Kidney (tissue), 14 donors: ENCODE results near the gene MAP2K2. TPM values are rescaled to one million over a fixed set of nuclear protein-coding genes. Genes with fewer than 3 reads are reported as not detected.

Source experiments
- DNase-seq, 5 donors: peaks; one replicate each; pipeline ENCODE4 v3.0.0-alpha.2; 2013 to 2020
- FAIRE-seq: peaks from 2 replicates; lab custom pipeline; 2012; peaks lifted over from hg19 to GRCh38; lab: Jason Lieb, UNC
- H3K27ac ChIP-seq, 2 donors: one replicate each; pipeline ENCODE4 v1.7.0; 2013; ENCODE audit warnings: low read depth in 2 of 2, low read length in 2 of 2, inconsistent platforms in 1 of 2
- H3K27me3 ChIP-seq: one replicate; pipeline ENCODE4 v1.7.1; 2013; ENCODE audit warnings: low read length, inconsistent platforms; ENCODE audit not compliant: control insufficient read depth, insufficient read depth
- H3K36me3 ChIP-seq, 3 donors: one replicate each; pipeline versions ENCODE4 v1.7.0 to v1.7.1; 2013; ENCODE audit warnings: low read length in 3 of 3, control low read depth in 1 of 3, inconsistent platforms in 1 of 3; ENCODE audit not compliant: insufficient read depth in 3 of 3, control insufficient read depth in 2 of 3
- H3K4me1 ChIP-seq, 3 donors: one replicate each; pipeline versions ENCODE4 v1.7.0 to v1.7.1; 2013; ENCODE audit warnings: low read length in 3 of 3, inconsistent platforms in 1 of 3, low read depth in 1 of 3; ENCODE audit not compliant: control insufficient read depth in 2 of 3, insufficient read depth in 2 of 3
- H3K4me3 ChIP-seq, 3 donors: one replicate each; pipeline versions ENCODE4 v1.7.0 to v1.8.1; 2013; ENCODE audit warnings: low read length in 3 of 3, control low read depth in 1 of 3, inconsistent platforms in 1 of 3
- H3K9ac ChIP-seq, 3 donors: one replicate each; pipeline versions ENCODE4 v1.7.0 to v1.7.1; 2013; ENCODE audit warnings: low read length in 3 of 3, control low read depth in 1 of 3, inconsistent platforms in 1 of 3
- H3K9me3 ChIP-seq, 3 donors: one replicate each; pipeline versions ENCODE4 v1.7.0 to v1.7.1; 2013; ENCODE audit warnings: low read length in 3 of 3, control low read depth in 1 of 3, inconsistent platforms in 1 of 3; ENCODE audit not compliant: control insufficient read depth in 2 of 3, insufficient read depth in 1 of 3
- intact Hi-C: fragments of 100-400 bp; cut with DNase I; formaldehyde crosslinking; loops from one replicate; pipeline ENCODE4 v1.11.1; 2022
- polyA plus RNA-seq: library from polyadenylated mRNA; stranded (reverse); fragments of 350-450 nt; fragmentation: Illumina TruSeq; extraction: RNeasy Lipid Tissue Mini Kit (QIAGEN cat#74804); gene quantifications from one replicate; pipeline ENCODE4 v1.2.3, GENCODE V29; 2014; ENCODE audit warnings: low read depth, low replicate concordance; ENCODE audit not compliant: insufficient read depth
- total RNA-seq: library from RNA; stranded (reverse); fragmentation: NEBNext Ultra II Directional; extraction: Animal tissue kit (Norgen Biotek cat#: 25700); gene quantifications from one replicate; pipeline ENCODE4 v1.2.1, GENCODE V29; 2021
- TF ChIP-seq, protein P1 (sequence below): IDR thresholded peaks from 3 replicates; pipeline ENCODE4 v1.5.1; 2012; ENCODE audit warnings: mild to moderate bottlenecking, moderate library complexity, borderline replicate concordance; ENCODE audit not compliant: insufficient read depth; ENCODE audit errors: extremely low read depth
- donor health status: control.
- donor health status: control.
- donor health status: control.
- donor health status: control.
- donor health status: control.
- donor health status: DM: yes; HTN: yes; CAD: no.
- donor health status: Normal renal cell carcinoma (clear cell type).

MAP2K2 gene
- total and polyA plus RNA-seq, 2 donors from 2014 or later, result 105 to 138 TPM

DNA sequence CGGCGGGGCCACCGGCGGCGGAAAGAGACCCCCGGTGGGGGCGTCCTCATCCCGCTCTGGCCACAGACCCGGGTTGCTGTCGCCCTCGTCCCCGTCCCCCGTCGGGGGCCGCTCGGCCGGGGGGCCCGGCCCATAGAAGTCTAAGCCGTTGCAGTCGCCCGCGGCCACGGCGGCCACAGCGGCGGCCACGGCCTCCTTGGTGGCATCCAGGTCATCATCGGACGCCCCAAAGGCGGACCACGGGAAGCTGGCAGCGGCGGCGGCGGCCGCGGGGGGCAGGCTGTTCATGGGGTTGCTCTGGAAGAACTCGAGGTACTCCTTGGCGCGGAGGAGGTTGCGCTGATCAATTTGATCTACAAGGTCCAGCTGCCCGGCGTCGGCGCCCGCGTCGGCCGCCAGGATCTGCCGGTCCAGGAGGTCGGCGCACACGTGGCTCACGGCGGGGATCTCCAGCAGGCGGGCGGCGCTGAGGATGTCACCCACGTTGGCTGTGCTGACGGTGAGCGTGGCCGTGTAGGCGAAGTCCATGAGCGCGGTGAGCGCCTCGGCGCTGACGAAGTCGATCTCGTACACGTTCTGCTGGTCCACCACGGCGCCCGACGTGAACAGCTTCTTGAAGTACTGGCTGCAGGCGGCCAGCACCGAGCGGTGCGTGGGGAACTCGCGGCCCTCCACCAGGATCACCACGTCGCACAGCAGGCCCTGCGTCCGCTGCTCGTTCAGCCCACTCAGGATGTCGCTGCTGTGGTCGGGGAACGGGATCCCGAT, 69.3 kb downstream of the MAP2K2 start:
- no peak overlapping the region for H3K27ac ChIP-seq
- no peak overlapping the region for H3K9ac ChIP-seq
- H3K4me3 ChIP-seq, result no peak overlapping the region
- H3K4me1 ChIP-seq, result peaks cover 0 to 25% (median 5%) of the 10 kb centered on the region in 3 donors
- peak in 1 of 5 donors; percentile 79 for DNase-seq
- peaks cover 0 to 2% (median 0%) of the 10 kb centered on the region in 3 donors for H3K9me3 ChIP-seq
- FAIRE-seq, result no peak
- intact Hi-C loops, result no loop called here
- no peaks in the 10 kb centered on the region for H3K27me3 ChIP-seq
- TF ChIP-seq, protein P1, sequence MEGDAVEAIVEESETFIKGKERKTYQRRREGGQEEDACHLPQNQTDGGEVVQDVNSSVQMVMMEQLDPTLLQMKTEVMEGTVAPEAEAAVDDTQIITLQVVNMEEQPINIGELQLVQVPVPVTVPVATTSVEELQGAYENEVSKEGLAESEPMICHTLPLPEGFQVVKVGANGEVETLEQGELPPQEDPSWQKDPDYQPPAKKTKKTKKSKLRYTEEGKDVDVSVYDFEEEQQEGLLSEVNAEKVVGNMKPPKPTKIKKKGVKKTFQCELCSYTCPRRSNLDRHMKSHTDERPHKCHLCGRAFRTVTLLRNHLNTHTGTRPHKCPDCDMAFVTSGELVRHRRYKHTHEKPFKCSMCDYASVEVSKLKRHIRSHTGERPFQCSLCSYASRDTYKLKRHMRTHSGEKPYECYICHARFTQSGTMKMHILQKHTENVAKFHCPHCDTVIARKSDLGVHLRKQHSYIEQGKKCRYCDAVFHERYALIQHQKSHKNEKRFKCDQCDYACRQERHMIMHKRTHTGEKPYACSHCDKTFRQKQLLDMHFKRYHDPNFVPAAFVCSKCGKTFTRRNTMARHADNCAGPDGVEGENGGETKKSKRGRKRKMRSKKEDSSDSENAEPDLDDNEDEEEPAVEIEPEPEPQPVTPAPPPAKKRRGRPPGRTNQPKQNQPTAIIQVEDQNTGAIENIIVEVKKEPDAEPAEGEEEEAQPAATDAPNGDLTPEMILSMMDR, result no peak
- peaks cover 7 to 17% (median 12%) of the 10 kb centered on the region in 3 donors for H3K36me3 ChIP-seq

DNA sequence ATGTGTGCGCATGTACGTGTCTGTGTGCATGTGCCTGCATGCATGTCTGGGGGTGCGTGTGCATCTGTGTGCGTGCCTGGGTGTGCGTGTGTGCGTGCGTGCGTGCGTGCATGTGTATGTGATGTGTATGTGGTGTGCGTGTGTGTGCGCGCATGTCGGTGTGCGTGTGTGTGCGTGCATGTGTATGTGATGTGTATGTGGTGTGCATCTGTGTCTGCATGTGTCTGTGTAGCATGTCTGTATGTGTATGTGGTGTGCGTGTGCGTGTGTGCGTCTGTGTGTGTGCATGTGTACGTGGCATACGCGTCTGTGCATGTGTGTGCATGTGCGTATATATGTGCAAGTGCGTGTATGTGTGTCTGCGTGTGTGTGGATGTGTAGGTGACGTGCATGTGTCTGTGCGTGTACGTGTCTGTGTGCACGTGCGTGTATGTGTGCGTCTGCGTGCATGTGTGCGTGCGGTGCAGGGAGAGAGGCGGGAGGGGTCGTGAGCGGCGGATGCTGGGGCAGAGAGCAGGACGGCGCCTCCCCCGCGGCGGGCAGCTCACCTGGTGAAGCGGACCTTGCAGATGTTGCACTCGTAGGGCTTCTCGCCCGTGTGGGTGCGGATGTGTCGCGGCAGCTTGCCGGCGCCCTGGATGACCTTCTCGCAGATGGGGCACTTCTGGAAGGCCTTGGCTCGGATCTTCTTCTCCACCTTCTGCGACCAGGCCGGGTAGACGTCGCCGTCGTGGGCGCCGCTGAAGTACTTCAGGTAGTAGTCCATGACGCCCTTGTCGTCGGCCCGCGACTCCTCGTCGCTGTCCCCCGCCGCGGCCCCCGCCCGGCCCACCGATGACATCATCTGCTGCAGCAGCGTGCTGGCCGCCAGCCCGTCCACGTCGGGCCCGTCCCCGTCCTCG, 70.2 kb downstream of the MAP2K2 start:
- Histone ChIP-seq H3K9ac (peak overlapping the region in 1 of 3 donors; percentile 19), H3K9me3 (peaks cover 0 to 2% (median 0%) of the 10 kb centered on the region in 3 donors), H3K27me3 (no peaks in the 10 kb centered on the region), H3K4me3 (peak overlapping the region in 2 of 3 donors; percentile 13 to 26), H3K4me1 (peaks cover 0 to 16% (median 5%) of the 10 kb centered on the region in 3 donors), H3K27ac (no peak overlapping the region), H3K36me3 (peaks cover 7 to 17% (median 12%) of the 10 kb centered on the region in 3 donors)
- TF ChIP-seq, protein P1, result no peak
- no peak for FAIRE-seq
- DNase-seq, result no peak
- intact Hi-C loops, result no loop called here

DNA sequence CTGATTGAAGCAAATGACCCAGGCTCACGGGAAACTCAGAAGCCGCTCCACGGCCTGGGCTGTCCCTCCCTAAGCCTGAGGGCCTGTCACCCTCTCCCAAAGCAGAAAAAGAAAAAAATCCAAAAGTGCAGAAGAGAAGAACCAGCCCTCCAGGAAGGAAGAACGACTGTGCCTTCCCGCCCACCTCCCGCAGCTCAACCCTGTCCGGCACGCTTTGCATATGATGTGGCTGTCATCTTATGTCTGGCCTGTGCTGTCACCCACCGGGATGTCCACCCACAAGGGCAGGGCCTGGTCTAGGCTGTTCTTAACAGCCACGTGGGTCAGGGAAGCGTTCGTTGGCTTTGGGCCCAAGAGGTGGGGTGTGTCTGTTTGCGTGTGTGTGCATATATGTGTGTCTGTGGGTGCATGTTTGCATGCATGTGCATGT, 70.9 kb downstream of the MAP2K2 start:
- Histone ChIP-seq H3K9ac (peak overlapping the region in 1 of 3 donors; percentile 19), H3K4me1 (peaks cover 0 to 13% (median 5%) of the 10 kb centered on the region in 3 donors), H3K36me3 (peaks cover 7 to 17% (median 12%) of the 10 kb centered on the region in 3 donors), H3K4me3 (peak overlapping the region in 1 of 3 donors; percentile 13), H3K9me3 (peaks cover 0 to 2% (median 0%) of the 10 kb centered on the region in 3 donors), H3K27me3 (no peaks in the 10 kb centered on the region), H3K27ac (no peak overlapping the region)
- TF ChIP-seq, protein P1, result no peak
- intact Hi-C loops, result no loop called here
- FAIRE-seq (no peak), DNase-seq (no peak)
